Embryonic facial prominence (tissue), 1 donor: ENCODE data around the gene LONRF3.
"Not testable (repeated sequence)": the region's sequence is repeated elsewhere in the genome, so short reads cannot be mapped to it uniquely, and the experiment has no call there.

Experiments
- DNase-seq: peaks from one replicate; pipeline ENCODE4 v3.0.0-alpha.2; 2016; ENCODE audit errors: extremely low spot score

Gene LONRF3

GRCh38 chrX:118988911-118989310 lies 14.5 kb downstream of the LONRF3 start:
- DNase-seq, result no peak

GRCh38 chrX:118989886-118990285 lies 15.5 kb downstream of the LONRF3 start:
- no peak for DNase-seq

- no peak for DNase-seq
Observed at GRCh38 chrX:118990512-118991227, 16.3 kb downstream of the LONRF3 start.

GRCh38 chrX:118992441-118993121 lies 18.2 kb downstream of the LONRF3 start:
- DNase-seq, result not testable (repeated sequence)

GRCh38 chrX:119003462-119003861 lies 29.0 kb downstream of the LONRF3 start:
- no peak for DNase-seq

GRCh38 chrX:119004920-119005524 lies 30.6 kb downstream of the LONRF3 start:
- no peak for DNase-seq

GRCh38 chrX:119007189-119007770 lies 32.9 kb downstream of the LONRF3 start:
- DNase-seq, result no peak

GRCh38 chrX:119008110-119008744 lies 33.8 kb downstream of the LONRF3 start:
- DNase-seq, result no peak

GRCh38 chrX:119009071-119009470 lies 34.7 kb downstream of the LONRF3 start:
- DNase-seq, result no peak

- no peak for DNase-seq
Observed at GRCh38 chrX:119010491-119010890, 36.1 kb downstream of the LONRF3 start.

GRCh38 chrX:119013164-119013563 lies 38.7 kb downstream of the LONRF3 start:
- DNase-seq, result no peak

GRCh38 chrX:119015407-119016237 lies 41.2 kb downstream of the LONRF3 start:
- DNase-seq, result no peak

GRCh38 chrX:119017077-119017476 lies 42.7 kb downstream of the LONRF3 start:
- no peak for DNase-seq

GRCh38 chrX:119025900-119026299 lies 51.5 kb downstream of the LONRF3 start:
- no peak for DNase-seq

GRCh38 chrX:119026344-119026743 lies 51.9 kb downstream of the LONRF3 start:
- DNase-seq, result not testable (repeated sequence)

- DNase-seq, result not testable (repeated sequence)
Observed at GRCh38 chrX:119027960-119028732, 53.7 kb downstream of the LONRF3 start.

GRCh38 chrX:119028733-119029330 lies 54.4 kb downstream of the LONRF3 start:
- DNase-seq, result no peak

- not testable (repeated sequence) for DNase-seq
Observed at GRCh38 chrX:119029656-119030055, 55.2 kb downstream of the LONRF3 start.

- no peak for DNase-seq
Observed at GRCh38 chrX:119030990-119031389, 56.6 kb downstream of the LONRF3 start.
